GM12878 (cell line): ENCODE data around the gene CNPPD1. TPM values are rescaled to one million over a fixed set of nuclear protein-coding genes. Genes with fewer than 3 reads are reported as not detected.

Source experiments
- ATAC-seq: fragments of 200-7000 bp; cut with Tn5 transposase; 3 replicates; pipeline ENCODE4 v1.9.1; 2020; ENCODE audit warnings: mild to moderate bottlenecking, moderate library complexity
- BruUV-seq: library from RNA; stranded (reverse); fragments of 400-500 nt; replicated peaks from 2 replicates; lab custom pipeline; 2021; lab: Mats Ljungman, UMichigan
- CTCF ChIA-PET: fragments of 300-600 bp; sonication (Branson Sonifier 250); formaldehyde crosslinking; extraction: SDS; loops from one replicate; lab custom pipeline; 2021; ENCODE audit warnings: inconsistent platforms; lab: Yijun Ruan, JAX
- POLR2A ChIA-PET: fragments of 350-600 bp; formaldehyde crosslinking; extraction: SDS; loops from one replicate; lab custom pipeline; 2021; ENCODE audit warnings: inconsistent platforms; lab: Charles Lee
- RAD21 ChIA-PET: fragments of 300-600 bp; sonication (Branson Sonifier 250); formaldehyde crosslinking; loops from one replicate; lab custom pipeline; 2023; ENCODE audit warnings: antibody characterized with exemption; ENCODE audit not compliant: unreplicated experiment; lab: Charles Lee
- SMC1A ChIA-PET: fragments of 300-600 bp; sonication (Branson Sonifier 250); formaldehyde crosslinking; loops from one replicate; lab custom pipeline; 2023; ENCODE audit not compliant: unreplicated experiment, uncharacterized antibody; lab: Charles Lee
- DNase-seq: peaks from one replicate; pipeline ENCODE4 v3.0.0-alpha.2; 2011; ENCODE audit warnings: low read depth, low spot score
- FAIRE-seq: peaks from 3 replicates; lab custom pipeline; 2011; peaks lifted over from hg19 to GRCh38; lab: Jason Lieb, UNC
- H2AFZ ChIP-seq: 2 replicates; pipeline ENCODE4 v1.6.0; 2011; ENCODE audit warnings: low read depth, low read length, control low read depth; ENCODE audit not compliant: control insufficient read depth
- H3K27ac ChIP-seq: 2 replicates; pipeline ENCODE4 v1.5.1; 2011; ENCODE audit warnings: control low read depth; ENCODE audit not compliant: control insufficient read depth, insufficient read depth
- H3K27me3 ChIP-seq, 2 experiments: replicated peaks in 1 of 2; 2 replicates each; pipeline versions ENCODE4 v1.6.0 to v1.6.1; 2011; ENCODE audit warnings: low read length in 1 of 2; ENCODE audit not compliant: control insufficient read depth in 2 of 2, insufficient read depth in 2 of 2
- H3K36me3 ChIP-seq, 2 experiments: 2 replicates each; pipeline ENCODE4 v1.5.1; 2011; ENCODE audit warnings: low read length in 1 of 2; ENCODE audit not compliant: control insufficient read depth in 2 of 2, insufficient read depth in 2 of 2
- H3K4me1 ChIP-seq: 2 replicates; pipeline ENCODE4 v1.6.1; 2011; ENCODE audit warnings: mild to moderate bottlenecking, low read length, moderate library complexity, mixed read lengths; ENCODE audit not compliant: control insufficient read depth, insufficient read depth
- H3K4me2 ChIP-seq: 2 replicates; pipeline ENCODE4 v1.6.0; 2011; ENCODE audit warnings: control low read depth; ENCODE audit not compliant: control insufficient read depth, insufficient read depth
- H3K4me3 ChIP-seq: fragments of 200-600 bp; sonication (generic); 2 replicates; pipeline ENCODE4 v1.5.1; 2016
- H3K79me2 ChIP-seq: 2 replicates; pipeline ENCODE4 v1.6.0; 2011; ENCODE audit warnings: low read length; ENCODE audit not compliant: control insufficient read depth, insufficient read depth
- H3K9ac ChIP-seq: 2 replicates; pipeline ENCODE4 v1.8.0; 2011; ENCODE audit warnings: low read length, control low read depth, mixed read lengths; ENCODE audit not compliant: control insufficient read depth, insufficient read depth
- H3K9me3 ChIP-seq: replicated peaks from 3 replicates; pipeline ENCODE4 v1.5.1; 2011; ENCODE audit warnings: mild to moderate bottlenecking, low read length; ENCODE audit not compliant: control insufficient read depth, insufficient read depth
- H4K20me1 ChIP-seq: 2 replicates; pipeline ENCODE4 v1.6.0; 2011; ENCODE audit not compliant: control insufficient read depth, insufficient read depth
- CEBPB ChIP-seq, 2 experiments: fragments of 150-350 bp in 1 of 2; IDR thresholded peaks; 2 replicates each; pipeline ENCODE4 v1.6.1; 2012 to 2014; ENCODE audit warnings: low read depth in 2 of 2, low read length in 2 of 2, borderline replicate concordance in 1 of 2, inconsistent platforms in 1 of 2
- FOS ChIP-seq: IDR thresholded peaks from 3 replicates; pipeline ENCODE4 v1.6.1; 2011; ENCODE audit warnings: borderline replicate concordance; ENCODE audit not compliant: insufficient read length; ENCODE audit errors: extremely low read depth
- HDAC2 ChIP-seq: fragments of 200-600 bp; sonication (generic); IDR thresholded peaks from 2 replicates; pipeline ENCODE4 v1.6.1; 2017
- HDGF ChIP-seq: fragments of 450-650 bp; IDR thresholded peaks from 2 replicates; pipeline ENCODE4 v1.6.1; 2016; ENCODE audit warnings: antibody characterized with exemption
- JUND ChIP-seq: IDR thresholded peaks from 2 replicates; pipeline ENCODE4 v1.6.1; 2012; ENCODE audit warnings: low read depth, mild to moderate bottlenecking, low read length, improper control_type of control experiment, moderate library complexity
- MTA2 ChIP-seq: fragments of 450-650 bp; IDR thresholded peaks from 2 replicates; pipeline ENCODE4 v1.6.1; 2016; ENCODE audit warnings: low read depth, mild to moderate bottlenecking, moderate library complexity
- NKRF ChIP-seq: fragments of 450-650 bp; conservative IDR thresholded peaks from 2 replicates; pipeline ENCODE4 v1.6.1; 2017; ENCODE audit warnings: mild to moderate bottlenecking, moderate library complexity
- NR2F1 ChIP-seq: fragments of 450-650 bp; conservative IDR thresholded peaks from 2 replicates; pipeline ENCODE4 v1.6.1; 2017; ENCODE audit warnings: mild to moderate bottlenecking
- POLR2AphosphoS5 ChIP-seq: IDR thresholded peaks from 2 replicates; pipeline ENCODE4 v1.6.1; 2011; ENCODE audit warnings: mild to moderate bottlenecking, low read length, inconsistent platforms
- POU2F2 ChIP-seq: IDR thresholded peaks from 3 replicates; pipeline ENCODE4 v1.6.1; 2011; ENCODE audit warnings: low read depth, mild to moderate bottlenecking, low read length, borderline replicate concordance
- STAT3 ChIP-seq: IDR thresholded peaks from 2 replicates; pipeline ENCODE4 v1.6.1; 2011; ENCODE audit warnings: low read depth, low read length, improper control_type of control experiment
- YBX1 ChIP-seq: fragments of 450-650 bp; IDR thresholded peaks from 2 replicates; pipeline ENCODE4 v1.6.1; 2016; ENCODE audit warnings: antibody characterized with exemption
- ZBTB33 ChIP-seq: fragments of 450-650 bp; IDR thresholded peaks from 2 replicates; pipeline ENCODE4 v1.6.1; 2017; ENCODE audit warnings: mild to moderate bottlenecking
- WGBS: methylation state at CpG from one replicate; pipeline ENCODE4 v1.1.6; 2016; ENCODE audit warnings: low lambda C conversion rate; ENCODE audit not compliant: insufficient replicate concordance, insufficient coverage; ENCODE audit errors: missing lambda C conversion rate; 5-methylcytosine and 5-hydroxymethylcytosine counted together
- in situ Hi-C: fragments of 300-500 bp; cut with MboI; formaldehyde crosslinking; loops from 9 replicates; pipeline ENCODE4 v1.14.3; 2018; ENCODE audit warnings: mixed read lengths
- intact Hi-C: fragments of 100-400 bp; cut with micrococcal nuclease; formaldehyde crosslinking; loops from one replicate; pipeline ENCODE4 v1.14.2; 2022; ENCODE audit not compliant: unreplicated experiment
- polyA plus RNA-seq, 11 experiments: library from polyadenylated mRNA; depleted of rRNA in 4 of 11; unstranded in 6 of 11; stranded (reverse) in 5 of 11; fragments of >200 nt; fragmentation: Nextera tagmentation in 4 of 11; fragmentation: Illumina TruSeq in 1 of 11; extraction: Ambion mirVana in 4 of 11; extraction: Trizol in 1 of 11; gene quantifications; 1 replicate in 1 of 11; 2 replicates in 10 of 11; pipeline versions ENCODE4 v1.2.1 to v1.2.3, GENCODE V29; 2011 to 2016; ENCODE audit warnings: inconsistent platforms in 2 of 11, missing spikeins in 2 of 11, low read depth in 1 of 11
- total RNA-seq, 4 experiments: library from RNA; depleted of rRNA in 3 of 4; stranded (reverse); fragments of >200 nt in 3 of 4; fragmentation: Illumina TruSeq in 1 of 4; extraction: Trizol in 1 of 4; gene quantifications; 2 replicates each; pipeline versions ENCODE4 v1.2.1 to v1.2.3, GENCODE V29; 2013 to 2021
- TF ChIP-seq, protein P1 (sequence below): fragments of 450-650 bp; IDR thresholded peaks from 2 replicates; pipeline ENCODE4 v1.6.1; 2016; ENCODE audit warnings: mild to moderate bottlenecking

CNPPD1 gene
- total and polyA plus RNA-seq, 10 of the 15 experiments (the other 5 are each of a cell fraction or from before 2014, with no cell fraction given) = 12.2 to 86.6 (median 43.4) TPM

- 99% methylated on average over 6 of the region's 6 CpGs for WGBS
- no TSS peak for BruUV-seq
- Histone ChIP-seq H2AFZ (no peak overlapping the region), H4K20me1 (no peaks in the 10 kb centered on the region), H3K79me2 (no peaks in the 10 kb centered on the region)
- ChIA-PET SMC1A (interaction anchor here (2.9 kb wide), 1 partner anchor 12 kb away, joined by 16 read pairs; no protein-coding TSS in a partner anchor), CTCF (interaction anchor here (0.9 to 4.5 kb wide), 5 partner anchors 11 to 69 kb away, joined by 3 to 29 read pairs (median 4); no protein-coding TSS in a partner anchor), POLR2A (no interaction called here)
- FAIRE-seq (no peak), DNase-seq (no peak), ATAC-seq (no peak)
- intact Hi-C loops = no loop called here
- TF ChIP-seq FOS = no peak
- TF ChIP-seq POU2F2 = no peak
- TF ChIP-seq NKRF = no peak
- TF ChIP-seq JUND = no peak
- TF ChIP-seq HDAC2 = no peak
- TF ChIP-seq HDGF = no peak
- TF ChIP-seq STAT3 = no peak
- TF ChIP-seq MTA2 = no peak
- TF ChIP-seq, protein P1, sequence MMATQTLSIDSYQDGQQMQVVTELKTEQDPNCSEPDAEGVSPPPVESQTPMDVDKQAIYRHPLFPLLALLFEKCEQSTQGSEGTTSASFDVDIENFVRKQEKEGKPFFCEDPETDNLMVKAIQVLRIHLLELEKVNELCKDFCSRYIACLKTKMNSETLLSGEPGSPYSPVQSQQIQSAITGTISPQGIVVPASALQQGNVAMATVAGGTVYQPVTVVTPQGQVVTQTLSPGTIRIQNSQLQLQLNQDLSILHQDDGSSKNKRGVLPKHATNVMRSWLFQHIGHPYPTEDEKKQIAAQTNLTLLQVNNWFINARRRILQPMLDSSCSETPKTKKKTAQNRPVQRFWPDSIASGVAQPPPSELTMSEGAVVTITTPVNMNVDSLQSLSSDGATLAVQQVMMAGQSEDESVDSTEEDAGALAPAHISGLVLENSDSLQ = no peak
- TF ChIP-seq ZBTB33 = no peak
- TF ChIP-seq CEBPB (IDR thresholded peaks at IDR 0.05; ENCODE audit: borderline replicate concordance in 1 of 2, low read depth in 2 of 2, low read length in 2 of 2) = no peak
- no peak for TF ChIP-seq POLR2AphosphoS5
- no peak for TF ChIP-seq NR2F1
- TF ChIP-seq YBX1 = no peak
- TF ChIP-seq, all 136 proteins: peak for 0
- no peak overlapping the region for H3K4me3 ChIP-seq
- no peak overlapping the region for H3K4me2 ChIP-seq
- RAD21 ChIA-PET = interaction anchor here (1.4 kb wide), 1 partner anchor 113 kb away, joined by 4 read pairs; no protein-coding TSS in a partner anchor
- no peak overlapping the region for H3K9ac ChIP-seq
- no peak overlapping the region for H3K27ac ChIP-seq
- H3K9me3 ChIP-seq = no peaks in the 10 kb centered on the region; the same call in 2 of the 3 replicates
- H3K4me1 ChIP-seq = no peaks in the 10 kb centered on the region
- H3K36me3 ChIP-seq = peaks cover 2 to 4% of the 10 kb centered on the region in 2 experiments; a peak in 3 of 4 replicates
- in situ Hi-C loops = no loop called here
- no peaks in the 10 kb centered on the region for H3K27me3 ChIP-seq
Measured at GRCh38 chr2:219142329-219142728, 34.4 kb downstream of the CNPPD1 start.
